ENCODE results near the gene SOX13. TPM values are rescaled to one million over a fixed set of nuclear protein-coding genes. Genes with fewer than 3 reads are reported as not detected.

Gene SOX13
- polyA plus RNA-seq, 3 donors, result 0.52 TPM; not detected in 2

DNA sequence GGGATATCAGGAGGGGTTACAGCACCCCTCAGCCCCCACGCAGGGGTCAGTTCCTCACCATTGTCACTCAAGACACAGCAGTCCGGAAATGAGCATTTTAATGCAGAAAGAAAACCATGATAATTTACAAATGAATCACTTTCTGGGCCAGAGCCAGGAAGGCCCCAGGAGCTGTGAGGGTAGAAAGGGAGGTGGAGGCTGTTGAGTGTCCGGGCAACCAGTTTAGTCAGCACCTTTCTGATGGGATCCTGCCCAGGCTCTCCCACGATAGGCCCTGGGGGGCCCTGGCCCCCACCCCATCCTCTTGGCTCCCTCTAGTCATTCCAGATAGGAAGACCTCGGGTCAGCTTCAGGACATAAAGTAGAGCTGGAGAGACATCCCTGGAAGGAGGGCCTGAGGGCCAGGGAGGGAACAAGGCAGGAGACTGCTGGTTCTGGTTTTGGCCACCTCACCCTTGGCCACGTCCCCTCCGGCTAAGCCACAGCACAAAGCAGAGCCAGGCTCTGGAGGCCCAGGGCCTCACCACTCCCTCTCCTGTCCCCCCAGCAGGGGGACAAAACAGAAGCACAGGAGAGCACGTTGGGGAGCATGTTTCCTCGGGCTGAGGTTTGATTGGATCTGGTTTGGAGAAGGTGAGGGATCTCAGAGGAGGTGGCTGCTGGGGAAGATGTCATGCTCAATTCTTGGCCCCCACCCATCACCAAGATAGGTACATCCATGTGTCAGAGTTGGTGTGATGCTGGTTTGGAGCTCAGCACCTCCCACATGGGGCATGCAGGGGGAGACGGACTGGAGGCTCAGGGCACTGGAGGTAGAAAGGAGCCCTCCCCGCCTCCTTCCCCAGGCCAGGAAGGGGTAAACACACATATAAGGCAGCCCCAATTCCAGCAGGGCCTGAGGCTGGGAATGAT lies 58.3 kb downstream of the SOX13 start:
- peak overlapping the region in 2 of 7 donors; percentile 8 to 26 for H3K27ac Mint-ChIP-seq
- no peak overlapping the region for H3K27ac ChIP-seq (ENCODE audit: low read depth in 1 of 2, low read length in 2 of 2)
- H3K4me2 ChIP-seq (replicated peaks; ENCODE audit: extremely low read depth, low read length, poor library complexity, severe bottlenecking), result no peak overlapping the region
- no peak overlapping the region for H3K4me3 ChIP-seq (replicated peaks in 1 of 3; ENCODE audit: low read depth in 2 of 3, low read length in 3 of 3)
- H3K4me1 Mint-ChIP-seq, result peaks cover 8% of the 10 kb centered on the region
- H3K36me3 ChIP-seq (replicated peaks in 1 of 2; ENCODE audit: control insufficient read depth in 1 of 2, insufficient read depth in 2 of 2, low read length in 2 of 2), result no peaks in the 10 kb centered on the region
- H3K9me3 ChIP-seq (replicated peaks in 1 of 2; ENCODE audit: control insufficient read depth in 1 of 2, insufficient read depth in 1 of 2, low read length in 2 of 2), result no peaks in the 10 kb centered on the region
- no peaks in the 10 kb centered on the region for H3K36me3 Mint-ChIP-seq
- no peaks in the 10 kb centered on the region for H4K20me1 ChIP-seq (ENCODE audit: insufficient read depth, low read length)
- WGBS (ENCODE audit: insufficient coverage), result 100% methylated on average over 1 of the region's 11 CpGs
- H3K4me3 Mint-ChIP-seq, result no peak overlapping the region
- peaks cover 0 to 9% (median 2%) of the 10 kb centered on the region in 3 donors for H3K27me3 Mint-ChIP-seq (ENCODE audit: low read depth in 3 of 3)
- DNase-seq, result no peak
- H3K9me3 Mint-ChIP-seq, result no peaks in the 10 kb centered on the region
- TF ChIP-seq, protein P1, sequence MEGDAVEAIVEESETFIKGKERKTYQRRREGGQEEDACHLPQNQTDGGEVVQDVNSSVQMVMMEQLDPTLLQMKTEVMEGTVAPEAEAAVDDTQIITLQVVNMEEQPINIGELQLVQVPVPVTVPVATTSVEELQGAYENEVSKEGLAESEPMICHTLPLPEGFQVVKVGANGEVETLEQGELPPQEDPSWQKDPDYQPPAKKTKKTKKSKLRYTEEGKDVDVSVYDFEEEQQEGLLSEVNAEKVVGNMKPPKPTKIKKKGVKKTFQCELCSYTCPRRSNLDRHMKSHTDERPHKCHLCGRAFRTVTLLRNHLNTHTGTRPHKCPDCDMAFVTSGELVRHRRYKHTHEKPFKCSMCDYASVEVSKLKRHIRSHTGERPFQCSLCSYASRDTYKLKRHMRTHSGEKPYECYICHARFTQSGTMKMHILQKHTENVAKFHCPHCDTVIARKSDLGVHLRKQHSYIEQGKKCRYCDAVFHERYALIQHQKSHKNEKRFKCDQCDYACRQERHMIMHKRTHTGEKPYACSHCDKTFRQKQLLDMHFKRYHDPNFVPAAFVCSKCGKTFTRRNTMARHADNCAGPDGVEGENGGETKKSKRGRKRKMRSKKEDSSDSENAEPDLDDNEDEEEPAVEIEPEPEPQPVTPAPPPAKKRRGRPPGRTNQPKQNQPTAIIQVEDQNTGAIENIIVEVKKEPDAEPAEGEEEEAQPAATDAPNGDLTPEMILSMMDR (IDR thresholded peaks at IDR 0.05), result no peak
- peaks cover 7 to 8% of the 10 kb centered on the region in 2 donors for H3K4me1 ChIP-seq (ENCODE audit: control insufficient read depth in 1 of 2, insufficient read depth in 2 of 2, low read length in 2 of 2)
- intact Hi-C loops (cut with micrococcal nuclease), result no loop called here
- H2AFZ ChIP-seq (ENCODE audit: insufficient read depth, low read depth, low read length, poor library complexity, severe bottlenecking), result no peak overlapping the region
- no peaks in the 10 kb centered on the region for H3K27me3 ChIP-seq (ENCODE audit: control insufficient read depth in 2 of 2, insufficient read depth in 2 of 2, low read length in 2 of 2)
- H3K79me2 ChIP-seq (ENCODE audit: insufficient read depth, low read length), result no peaks in the 10 kb centered on the region
- H3K9ac ChIP-seq (ENCODE audit: insufficient read depth, low read length, poor library complexity, severe bottlenecking), result no peak overlapping the region

DNA sequence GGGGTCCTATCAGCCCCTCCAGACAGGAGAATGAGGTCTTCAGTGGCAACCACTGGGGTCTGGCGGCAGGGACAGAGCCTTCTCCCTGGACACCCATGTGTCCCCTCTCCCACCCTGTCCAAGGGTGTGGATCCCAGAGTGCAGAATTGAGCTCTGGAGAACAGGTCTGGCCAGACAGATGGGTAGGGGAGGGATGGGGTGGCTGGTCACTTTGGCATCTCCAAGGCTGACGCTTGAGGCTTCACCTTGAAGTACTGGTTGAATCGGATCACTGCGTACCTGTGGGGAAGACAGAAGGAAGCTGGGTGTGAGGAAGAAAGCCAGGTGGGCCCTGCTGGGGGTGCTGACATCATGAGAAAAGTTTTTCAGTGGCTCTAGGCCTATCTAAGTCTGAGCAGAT lies 59.1 kb downstream of the SOX13 start:
- H4K20me1 ChIP-seq (ENCODE audit: insufficient read depth, low read length), result no peaks in the 10 kb centered on the region
- no peak overlapping the region for H3K9ac ChIP-seq (ENCODE audit: insufficient read depth, low read length, poor library complexity, severe bottlenecking)
- peaks cover 7 to 8% of the 10 kb centered on the region in 2 donors for H3K4me1 ChIP-seq (ENCODE audit: control insufficient read depth in 1 of 2, insufficient read depth in 2 of 2, low read length in 2 of 2)
- Mint-ChIP-seq H3K4me1 (peaks cover 8% of the 10 kb centered on the region), H3K36me3 (no peaks in the 10 kb centered on the region), H3K9me3 (no peaks in the 10 kb centered on the region), H3K27ac (no peak overlapping the region), H3K27me3 (ENCODE audit: low read depth in 3 of 3) (peaks cover 0 to 7% (median 2%) of the 10 kb centered on the region in 3 donors), H3K4me3 (no peak overlapping the region)
- H3K4me3 ChIP-seq (replicated peaks in 1 of 3; ENCODE audit: low read depth in 2 of 3, low read length in 3 of 3), result no peak overlapping the region
- H3K27me3 ChIP-seq (ENCODE audit: control insufficient read depth in 2 of 2, insufficient read depth in 2 of 2, low read length in 2 of 2), result no peaks in the 10 kb centered on the region
- intact Hi-C loops (cut with micrococcal nuclease), result no loop called here
- DNase-seq, result no peak
- no peaks in the 10 kb centered on the region for H3K79me2 ChIP-seq (ENCODE audit: insufficient read depth, low read length)
- H3K9me3 ChIP-seq (replicated peaks in 1 of 2; ENCODE audit: control insufficient read depth in 1 of 2, insufficient read depth in 1 of 2, low read length in 2 of 2), result no peaks in the 10 kb centered on the region
- H3K4me2 ChIP-seq (replicated peaks; ENCODE audit: extremely low read depth, low read length, poor library complexity, severe bottlenecking), result no peak overlapping the region
- no peaks in the 10 kb centered on the region for H3K36me3 ChIP-seq (replicated peaks in 1 of 2; ENCODE audit: control insufficient read depth in 1 of 2, insufficient read depth in 2 of 2, low read length in 2 of 2)
- no peak overlapping the region for H3K27ac ChIP-seq (ENCODE audit: low read depth in 1 of 2, low read length in 2 of 2)
- H2AFZ ChIP-seq (ENCODE audit: insufficient read depth, low read depth, low read length, poor library complexity, severe bottlenecking), result no peak overlapping the region
- 94% methylated on average over 2 of the region's 4 CpGs for WGBS (ENCODE audit: insufficient coverage)
- TF ChIP-seq, protein P1 (IDR thresholded peaks at IDR 0.05), result no peak

Measured in CD14-positive monocyte (primary cell).